NCI-H1105 (cell line): Measurements from ENCODE around the gene ABCA4.
"Not testable (repeated sequence)": the region's sequence is repeated elsewhere in the genome, so short reads cannot be mapped to it uniquely, and the experiment has no call there.

Source experiments
- DNase-seq: peaks from one replicate; lab custom pipeline; 2025; lab: John Stamatoyannopoulos, UW

The ABCA4 gene

DNA sequence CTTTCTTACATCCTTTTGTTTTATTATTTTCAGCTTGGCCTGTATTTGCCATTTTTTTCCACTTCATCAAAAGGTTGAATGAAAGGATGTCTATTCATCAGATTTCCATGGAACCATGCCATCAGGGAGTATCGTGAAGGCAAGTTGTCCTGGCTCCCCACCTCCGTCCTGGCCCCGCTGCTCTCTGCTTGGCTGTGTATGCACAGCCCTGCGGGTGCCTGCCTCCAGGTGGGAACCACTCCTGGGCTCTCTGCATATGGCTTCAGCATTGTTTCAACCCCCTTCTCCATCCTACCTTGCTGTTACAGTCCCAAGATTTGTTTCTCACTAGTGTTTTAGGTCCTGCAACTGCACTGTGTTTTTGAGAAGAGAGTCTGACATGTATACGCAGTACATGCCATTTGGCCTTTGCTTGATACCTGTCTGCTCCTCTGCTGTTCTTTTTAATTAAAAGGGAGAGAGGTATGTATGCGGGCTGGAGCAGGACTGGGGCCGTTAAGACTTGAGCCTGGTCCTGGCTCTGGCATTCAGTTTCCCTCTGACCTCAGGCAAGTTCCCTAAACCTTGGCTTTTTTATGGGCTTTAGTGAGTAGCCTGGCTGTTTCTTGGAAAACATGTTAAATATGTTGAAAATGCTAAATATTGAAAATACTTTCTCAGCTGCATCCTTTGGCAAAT lies 141.8 kb downstream of the ABCA4 start:
- no peak for DNase-seq

DNA sequence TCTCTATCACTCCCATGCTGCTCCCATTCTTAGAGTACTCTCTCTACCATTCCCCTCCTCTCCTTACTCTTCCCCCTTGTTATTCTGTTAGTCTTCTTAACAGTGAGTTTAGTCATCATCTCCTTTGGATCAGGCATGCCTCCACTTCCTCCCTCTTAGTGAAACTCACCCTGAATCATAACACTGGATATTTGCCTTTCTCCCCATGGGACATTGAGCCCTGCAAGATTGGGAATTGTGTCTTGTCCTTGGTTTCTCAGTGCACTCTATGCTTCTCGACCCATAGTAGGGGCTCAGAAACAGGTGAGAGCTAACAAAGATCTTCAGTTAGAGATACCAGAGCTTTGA lies 143.4 kb downstream of the ABCA4 start:
- DNase-seq, result no peak

DNA sequence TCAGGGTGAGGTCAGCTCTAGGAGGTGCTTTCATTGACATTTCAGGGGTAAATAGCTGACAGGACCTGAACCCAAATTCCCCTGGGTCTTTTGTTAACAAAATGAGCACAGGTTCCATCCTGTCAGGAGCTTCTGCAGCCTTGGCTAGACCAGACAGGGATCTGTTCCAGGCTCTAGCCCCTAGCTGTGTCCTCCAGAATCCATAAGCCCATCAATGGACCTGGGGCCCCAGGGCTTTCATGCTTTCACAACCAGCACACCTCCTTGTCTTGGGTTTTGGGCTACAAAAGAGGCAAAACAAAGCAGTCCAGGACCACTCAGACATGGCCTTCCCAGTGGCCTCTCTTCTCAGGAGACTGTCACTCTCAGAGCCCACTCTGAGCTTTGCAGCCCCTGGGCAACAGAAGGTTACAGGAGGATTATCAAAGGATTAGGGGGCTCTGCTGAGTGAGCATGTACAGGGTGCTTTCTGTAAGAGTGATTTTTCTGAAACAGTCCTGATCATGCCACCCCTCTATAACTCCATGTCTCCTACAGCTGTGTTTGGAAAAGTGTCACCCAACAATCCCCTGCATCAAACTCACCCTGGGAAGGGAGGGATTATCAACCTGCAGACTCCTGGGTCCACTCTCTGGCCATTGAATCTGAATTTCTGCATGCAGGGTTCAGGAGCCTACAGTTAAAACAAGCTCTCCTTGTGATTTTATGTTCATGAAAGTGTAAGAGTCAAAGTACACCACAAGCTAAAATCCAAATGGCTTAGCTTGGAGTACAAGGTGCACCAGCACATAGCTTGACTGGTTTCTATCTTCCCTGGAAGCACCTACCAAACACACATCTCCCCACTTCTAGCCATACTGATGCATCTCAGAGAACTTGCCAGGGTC lies 144.0 kb downstream of the ABCA4 start:
- DNase-seq, result no peak

DNA sequence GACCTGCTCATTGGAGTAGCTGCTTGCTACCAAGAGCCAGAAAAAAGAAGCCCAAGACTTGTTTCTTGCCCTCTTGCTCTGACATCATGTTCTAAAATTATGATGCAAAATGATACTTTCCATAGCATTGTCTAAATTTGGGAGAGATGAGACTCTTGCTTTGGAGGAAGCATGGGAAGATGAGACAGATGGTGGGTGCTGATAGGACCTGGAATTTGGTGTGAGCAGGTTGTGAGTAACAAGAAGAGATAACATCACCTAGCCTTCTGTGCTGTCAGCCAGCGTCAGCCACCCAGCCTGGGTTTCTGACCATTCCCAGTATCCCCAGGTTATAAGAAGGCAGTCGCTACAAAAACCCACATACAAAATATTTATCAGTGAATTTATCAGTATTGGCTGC lies 144.7 kb downstream of the ABCA4 start:
- DNase-seq, result no peak

DNA sequence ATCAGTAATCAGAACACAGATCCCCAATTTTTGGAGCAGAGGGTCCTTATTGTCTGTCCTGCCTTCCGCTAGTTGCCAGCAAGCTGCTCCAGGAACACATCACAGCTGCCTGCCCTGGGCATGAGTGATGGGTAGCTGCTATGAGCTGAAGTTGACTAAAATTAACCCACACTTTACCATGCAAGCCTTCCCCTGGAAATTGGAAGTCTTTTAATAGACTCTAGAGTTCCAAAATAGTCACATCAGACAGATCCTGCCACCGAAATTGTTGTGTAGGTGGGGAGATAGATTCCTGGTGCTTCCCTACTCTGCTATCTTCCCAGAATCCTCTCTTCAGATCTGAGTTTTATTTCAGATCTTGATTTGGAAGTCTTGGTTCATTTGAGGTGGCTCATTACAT lies 148.6 kb downstream of the ABCA4 start:
- no peak for DNase-seq

DNA sequence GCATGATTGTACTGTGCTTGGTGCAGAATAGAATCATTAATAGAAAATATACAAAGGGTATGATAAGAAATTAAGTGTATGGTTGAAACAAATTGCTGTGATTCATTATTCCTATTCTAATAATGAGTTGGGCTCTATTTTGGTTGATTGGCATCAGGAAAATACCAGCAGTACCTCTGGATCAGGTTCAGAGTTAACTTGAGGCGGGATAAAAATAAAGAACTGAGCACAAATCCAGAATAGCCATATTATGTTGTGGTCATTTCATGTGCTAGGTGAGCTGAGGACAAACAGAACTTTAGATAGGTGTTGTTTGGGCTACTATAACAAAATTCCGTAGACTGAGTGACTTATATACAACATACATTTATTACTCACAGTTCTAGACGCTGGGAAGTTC lies 151.1 kb downstream of the ABCA4 start:
- DNase-seq, result no peak

DNA sequence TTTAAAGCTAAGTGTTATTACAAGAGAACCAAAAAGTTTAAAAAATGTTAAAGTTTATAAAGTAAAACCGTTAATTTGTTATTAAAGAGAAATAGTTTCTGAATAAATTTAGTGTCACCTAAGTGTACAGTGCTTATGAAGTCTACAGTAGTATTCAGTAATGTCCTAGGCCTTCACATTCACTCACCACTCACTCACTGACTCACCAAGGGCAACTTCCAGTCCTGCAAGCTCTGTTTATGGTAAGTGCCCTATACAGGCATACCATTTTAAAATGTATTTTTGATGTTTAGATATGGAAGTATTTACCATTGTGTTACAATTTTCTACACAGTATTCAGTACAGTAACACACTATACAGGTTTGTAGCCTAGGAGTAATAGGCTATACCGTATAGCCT lies 151.6 kb downstream of the ABCA4 start:
- no peak for DNase-seq

DNA sequence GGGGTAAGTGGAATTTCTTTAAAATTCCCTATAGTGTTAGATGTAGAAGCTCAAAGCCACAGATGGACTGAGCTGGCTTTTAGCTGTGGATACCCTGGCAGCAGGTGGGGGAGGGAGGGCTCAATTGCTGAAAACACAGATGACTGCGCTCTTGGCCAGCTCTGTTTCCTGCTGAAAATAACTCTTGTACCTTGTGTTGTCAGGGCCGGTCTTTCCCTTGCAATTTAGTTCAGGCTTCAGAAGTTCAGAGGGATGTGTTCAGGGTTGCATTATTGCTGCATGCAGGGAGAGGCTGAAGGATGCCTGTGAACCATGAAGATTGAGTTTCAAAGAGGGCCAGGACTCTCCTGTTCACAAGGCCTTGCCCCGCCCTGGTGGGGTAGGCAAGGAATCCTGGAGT lies 153.6 kb downstream of the ABCA4 start:
- no peak for DNase-seq

DNA sequence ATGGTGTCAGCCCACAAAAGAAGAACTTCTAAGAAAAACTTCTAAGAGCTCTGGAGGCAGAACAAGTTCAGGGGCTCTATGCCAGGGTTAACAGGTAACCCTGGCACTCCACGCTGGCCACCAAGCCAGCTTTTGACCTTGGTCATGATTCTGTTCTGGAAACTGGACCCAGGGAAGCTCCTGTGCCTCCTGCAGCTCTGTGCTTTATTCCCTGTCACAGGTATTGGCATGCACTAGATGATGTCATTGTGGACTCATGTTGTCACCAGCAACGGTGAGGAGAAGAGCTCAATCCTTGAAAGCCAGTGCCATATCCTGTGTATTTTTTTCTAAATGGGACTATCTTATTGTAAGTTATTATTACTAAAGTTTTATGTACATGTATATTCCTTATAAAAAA lies 155.1 kb downstream of the ABCA4 start:
- no peak for DNase-seq

DNA sequence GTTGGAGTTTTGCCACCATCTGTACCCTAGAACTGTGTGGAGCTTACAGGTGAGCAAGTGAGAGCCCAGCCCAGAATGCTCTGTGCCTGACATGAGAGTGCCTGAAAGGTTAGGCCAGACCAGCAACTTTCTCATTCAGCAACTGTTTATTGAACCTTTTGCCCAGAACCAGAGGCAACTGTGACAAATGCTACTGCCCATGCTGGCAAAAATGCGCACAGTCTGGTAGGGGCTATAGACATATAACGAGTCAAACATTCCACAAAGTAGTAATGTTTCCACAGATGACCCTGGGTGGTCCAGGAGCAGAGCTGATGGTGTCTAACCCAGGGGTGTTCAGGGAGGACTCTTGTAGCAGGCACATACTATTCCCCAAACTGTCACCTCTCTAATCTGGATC lies 155.7 kb downstream of the ABCA4 start:
- no peak for DNase-seq

DNA sequence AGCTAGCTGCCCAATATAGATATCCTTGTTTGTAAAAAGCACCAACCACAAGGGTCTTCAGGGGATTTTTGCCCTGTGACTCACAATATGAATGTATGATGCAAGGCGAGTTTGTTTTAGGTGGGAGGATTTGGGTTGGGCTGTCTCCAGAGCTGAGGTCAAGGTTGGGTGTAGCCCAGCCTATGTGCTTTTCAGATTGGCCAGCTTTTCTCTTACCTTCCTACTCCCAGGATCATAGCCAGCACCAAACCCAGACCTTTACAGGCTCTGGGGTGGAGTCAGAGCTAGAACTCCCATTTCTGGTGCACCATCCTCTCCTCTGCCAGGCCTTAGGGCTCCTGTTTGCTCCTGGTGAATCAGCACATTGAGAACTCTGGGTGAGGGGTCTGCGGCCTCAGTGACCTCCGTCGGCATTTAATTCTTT lies 156.2 kb downstream of the ABCA4 start:
- no peak for DNase-seq

DNA sequence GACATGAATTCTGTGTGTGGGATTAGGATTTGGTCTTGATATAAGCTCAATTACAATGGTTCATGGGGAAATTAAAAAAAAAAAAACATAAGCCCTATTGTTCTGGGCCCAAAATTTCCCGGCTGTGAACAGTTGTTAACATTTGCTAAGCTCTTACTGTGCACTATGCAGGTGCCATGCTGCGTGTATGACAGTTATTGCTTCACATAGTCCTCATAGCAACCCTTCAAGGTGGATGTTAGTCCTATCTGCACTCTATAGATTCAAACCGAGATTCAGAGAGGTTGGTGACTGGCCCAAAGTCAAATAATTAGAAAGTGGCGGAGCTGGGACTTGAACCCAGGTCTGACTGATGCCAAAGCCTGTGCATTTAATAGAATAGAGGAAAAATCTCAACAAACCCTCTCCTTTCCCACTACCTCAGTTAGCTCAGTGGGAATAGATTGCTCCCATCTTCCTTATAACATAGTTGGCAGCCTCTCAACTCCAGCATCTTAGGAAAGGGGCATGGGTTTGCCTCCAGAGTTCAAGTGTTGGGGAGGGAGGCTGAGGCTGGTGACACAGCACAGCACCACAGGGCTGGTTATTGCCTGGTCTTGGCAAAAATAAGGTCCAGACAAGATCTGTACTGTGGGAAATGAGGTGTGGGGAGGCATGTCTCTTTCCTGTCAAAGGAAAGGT lies 156.7 kb downstream of the ABCA4 start:
- no peak for DNase-seq

DNA sequence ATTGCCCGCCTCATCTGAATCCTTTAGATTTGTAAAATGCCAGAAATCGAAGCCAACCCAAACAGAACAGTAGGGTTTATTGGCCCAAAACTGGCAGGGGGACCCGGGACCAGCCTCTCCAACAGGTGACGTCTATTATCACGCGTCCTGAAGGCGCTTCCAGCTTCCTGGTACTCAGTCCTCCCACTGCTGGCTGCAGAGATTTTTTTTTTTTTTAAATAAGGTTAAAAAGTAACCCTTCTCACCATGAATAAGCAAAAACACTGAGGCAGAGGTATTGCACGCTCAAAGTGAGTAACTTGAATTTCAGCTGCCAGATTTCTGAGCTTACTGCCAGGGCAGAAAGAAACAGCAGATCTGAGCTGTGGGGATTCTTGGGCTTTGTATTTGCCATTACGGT lies 157.4 kb downstream of the ABCA4 start:
- no peak for DNase-seq

DNA sequence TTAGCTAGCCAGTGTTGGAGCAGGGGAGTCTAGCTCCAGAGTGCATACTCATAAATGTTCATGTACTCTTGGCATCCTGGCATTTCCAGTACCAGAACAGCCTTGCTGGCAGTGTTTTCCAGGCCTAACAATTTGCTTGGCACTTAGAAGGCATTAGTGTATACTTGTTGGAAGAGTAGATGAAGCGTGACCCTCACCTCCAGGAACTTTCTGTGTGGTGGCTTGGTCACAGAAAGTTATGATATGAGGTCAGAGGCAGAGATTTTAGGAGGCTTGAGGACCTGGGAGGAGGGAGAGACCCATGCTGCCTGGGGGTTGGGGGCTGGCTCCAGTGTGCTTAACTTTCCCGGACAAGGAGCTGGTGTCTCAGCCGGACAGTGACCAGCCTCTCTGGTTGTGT lies 159.0 kb downstream of the ABCA4 start:
- DNase-seq, result no peak

DNA sequence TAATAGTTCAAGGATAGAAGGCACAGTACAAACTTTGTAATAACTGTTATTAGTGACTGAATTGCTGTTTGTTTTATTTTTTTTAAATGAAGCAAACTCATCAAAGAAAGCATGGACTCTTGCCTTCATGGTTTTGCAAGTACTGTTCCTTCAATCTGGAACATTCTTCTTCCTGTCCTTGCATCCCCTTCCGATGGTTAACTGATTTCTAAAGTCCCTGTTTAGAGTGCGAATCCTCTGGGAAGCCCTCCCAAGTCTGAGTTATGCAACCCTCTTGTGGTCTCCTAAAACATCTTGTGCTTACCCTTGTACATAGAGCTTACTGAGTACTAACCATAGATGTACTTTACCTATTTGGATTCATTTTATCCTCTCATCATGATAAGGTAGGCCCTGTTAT lies 159.5 kb downstream of the ABCA4 start:
- no peak for DNase-seq

DNA sequence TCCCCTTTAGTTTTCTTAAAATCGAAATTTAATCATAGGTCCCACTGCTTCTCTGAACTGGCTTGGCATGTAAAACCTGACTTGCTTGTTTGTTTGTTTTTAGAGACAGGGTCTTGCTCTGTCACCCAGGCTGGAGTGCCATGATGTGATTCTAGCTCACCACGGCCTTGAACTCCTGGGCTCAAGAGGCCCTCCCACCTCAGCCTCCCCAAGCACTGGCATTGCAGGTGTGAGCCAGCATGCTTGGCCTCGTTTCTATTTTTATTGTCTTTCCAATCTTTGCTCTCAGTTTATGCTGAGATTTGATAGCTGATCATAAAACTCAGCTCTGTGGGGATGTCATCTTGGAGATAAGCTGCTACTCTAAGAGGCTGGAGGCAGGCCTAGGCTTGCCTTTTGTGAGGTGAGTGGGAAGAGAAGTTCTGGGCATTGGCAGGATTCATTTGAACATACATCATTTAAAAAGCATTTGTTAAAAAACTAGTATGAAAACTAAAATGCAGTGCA lies 160.3 kb downstream of the ABCA4 start:
- no peak for DNase-seq

DNA sequence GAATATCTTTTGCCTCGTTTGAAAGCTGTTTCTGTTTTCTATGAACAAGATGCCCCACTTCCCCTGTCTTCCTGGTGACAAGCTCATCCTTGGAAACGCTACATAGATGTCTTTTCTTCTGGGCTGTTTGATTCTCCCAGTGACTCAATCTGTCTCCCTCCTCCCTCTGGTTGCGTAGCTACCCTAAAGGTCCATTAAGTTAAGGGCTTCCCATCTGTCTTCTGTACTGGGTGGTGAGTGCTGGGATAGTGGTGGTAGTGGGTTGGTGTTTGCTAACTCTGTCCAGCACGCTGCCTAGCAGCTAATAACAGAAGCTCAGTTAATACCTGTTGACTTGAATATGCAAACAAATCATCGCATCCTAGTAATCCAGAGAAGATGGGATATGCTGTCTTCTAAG lies 161.5 kb downstream of the ABCA4 start:
- no peak for DNase-seq

DNA sequence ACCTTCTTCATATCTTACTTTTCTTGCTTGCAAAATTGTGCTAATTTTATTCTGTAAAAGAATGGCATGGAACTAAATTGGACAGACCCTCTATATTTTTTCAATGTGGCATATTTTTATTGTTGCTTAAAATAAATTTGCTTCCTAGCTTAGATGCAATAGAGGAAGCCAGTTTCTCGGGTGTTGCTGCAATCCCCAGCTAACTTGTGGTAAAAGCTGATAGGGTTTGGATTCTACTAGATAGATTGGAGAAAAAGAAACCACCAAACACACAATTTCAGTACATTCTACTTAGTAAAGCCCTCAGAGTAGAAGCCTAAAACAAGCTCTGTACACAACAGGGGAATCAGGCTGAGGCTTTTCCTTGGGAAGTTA lies 162.2 kb downstream of the ABCA4 start:
- DNase-seq, result no peak

DNA sequence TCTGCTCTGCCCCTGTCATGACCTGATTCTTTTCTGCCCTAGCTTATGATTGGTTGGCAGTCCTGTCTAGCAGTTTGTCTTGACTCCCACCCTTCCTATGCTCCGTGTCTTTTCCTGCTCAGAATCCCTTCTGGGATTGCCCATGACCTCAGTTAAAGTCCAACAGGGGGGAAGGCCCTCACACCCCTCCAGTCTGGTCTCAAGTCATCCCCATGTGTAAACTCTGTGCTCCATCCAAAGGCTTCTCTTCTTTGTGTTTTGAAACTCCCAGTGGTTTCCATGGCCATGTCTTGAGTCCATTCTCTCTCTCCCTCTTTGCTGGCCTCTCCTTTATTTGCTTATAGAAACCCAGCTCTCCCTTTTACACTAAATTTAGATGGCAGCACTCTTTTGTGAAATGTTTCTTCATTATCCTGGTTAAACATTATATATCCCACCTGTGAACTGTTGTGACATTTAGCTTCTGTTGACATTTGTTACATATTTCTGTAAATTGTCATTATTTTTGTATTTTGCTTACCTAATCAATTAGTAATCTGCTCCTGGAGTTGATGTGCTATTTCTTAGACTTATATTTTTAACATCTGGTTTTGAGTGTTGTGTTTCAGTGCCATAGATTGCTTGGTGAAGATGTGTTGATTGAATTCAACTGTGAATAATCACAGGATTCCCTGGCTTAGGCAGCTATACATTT lies 162.8 kb downstream of the ABCA4 start:
- no peak for DNase-seq

DNA sequence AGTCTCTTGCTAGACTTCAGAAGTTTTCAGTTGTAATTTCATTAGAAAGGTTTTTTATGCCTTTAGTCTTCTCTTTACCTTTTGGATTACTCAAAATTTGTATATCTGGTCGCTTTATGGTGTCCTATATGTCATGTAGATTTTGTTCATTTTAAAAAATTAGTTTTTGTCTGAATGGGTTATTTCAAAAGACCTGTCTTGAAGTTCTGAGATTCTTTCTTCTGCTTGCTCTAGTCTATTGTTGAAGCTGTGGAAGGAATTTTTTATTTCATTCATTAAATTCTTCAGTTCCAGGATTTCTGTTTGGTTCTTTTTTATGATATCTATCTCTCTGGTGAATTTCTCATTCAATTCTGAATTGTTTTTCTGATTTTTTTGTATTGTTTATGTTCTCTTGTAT lies 165.2 kb downstream of the ABCA4 start:
- no peak for DNase-seq

DNA sequence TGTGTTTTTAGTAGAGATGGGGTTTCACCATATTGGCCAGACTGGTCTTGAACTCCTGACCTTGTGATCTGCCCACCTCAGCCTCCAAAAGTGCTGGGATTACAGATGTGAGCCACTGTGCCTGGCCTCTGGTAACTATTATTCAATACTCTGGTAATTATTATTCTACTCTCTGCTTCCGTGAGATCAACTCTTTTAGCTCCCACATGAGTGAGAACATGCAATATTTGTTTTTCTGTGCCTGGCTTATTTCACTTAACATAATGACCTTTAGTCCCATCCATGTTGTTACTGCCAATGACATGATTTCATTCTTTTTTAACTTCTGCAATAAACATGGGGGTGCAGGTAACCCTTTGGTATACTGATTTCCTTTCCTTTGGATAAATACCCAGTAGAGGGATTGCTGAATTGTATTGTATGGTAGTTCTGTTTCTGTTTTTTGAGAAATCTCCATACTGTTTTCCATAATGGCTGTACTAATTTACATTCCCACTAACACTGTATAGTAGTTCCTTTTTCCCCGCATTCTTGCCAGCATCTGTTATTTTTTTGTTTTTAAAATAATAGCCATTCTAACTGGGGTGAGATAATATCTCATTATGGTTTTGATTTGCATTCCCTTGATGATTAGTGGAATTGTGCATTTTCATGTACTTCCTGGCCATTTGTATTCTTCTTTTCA lies 173.8 kb downstream of the ABCA4 start:
- not testable (repeated sequence) for DNase-seq
